ENCODE measurements around the gene PRR5. TPM values are rescaled to one million over a fixed set of nuclear protein-coding genes. Genes with fewer than 3 reads are reported as not detected.
A peak's percentile ranks its signal among the peaks of the same experiment; 100 is the strongest.

PRR5 gene
- polyA plus RNA-seq, 1 of the 3 experiments (the other 2 are of a cell fraction), result 1.3 TPM

DNA sequence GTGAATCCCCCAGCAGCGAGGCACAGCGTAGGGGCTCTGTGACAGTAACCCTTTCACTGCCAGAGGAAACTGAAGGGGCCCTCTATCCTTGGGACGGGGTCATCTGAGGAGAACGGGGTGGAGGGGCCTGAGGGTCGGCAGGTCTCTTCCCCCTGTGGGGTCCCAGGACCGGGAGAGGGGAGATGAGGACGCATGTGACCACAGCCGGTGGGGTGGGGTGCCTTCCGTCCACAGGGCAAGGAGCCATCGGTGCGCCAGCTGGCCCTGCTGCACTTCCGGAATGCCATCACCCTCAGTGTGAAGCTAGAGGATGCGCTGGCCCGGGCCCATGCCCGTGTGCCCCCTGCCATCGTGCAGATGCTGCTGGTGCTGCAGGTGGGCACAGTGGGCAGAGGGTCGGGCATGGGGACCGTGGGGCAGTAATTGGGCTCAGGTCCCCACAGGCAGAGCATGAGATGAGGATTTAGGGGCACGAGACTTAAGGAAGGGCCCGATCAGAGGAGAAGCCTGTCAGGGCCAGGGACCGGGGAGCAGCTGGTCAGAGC, 30.1 kb downstream of the PRR5 start:
- Histone ChIP-seq H3K36me3 (replicated peaks in 1 of 2; ENCODE audit: control insufficient read depth in 1 of 2, insufficient read depth in 2 of 2, low read length in 1 of 2) (no peaks in the 10 kb centered on the region), H3K27ac (ENCODE audit: low read depth in 2 of 2, low read length in 1 of 2) (no peak overlapping the region), H3K27me3 (ENCODE audit: insufficient read depth) (no peaks in the 10 kb centered on the region), H2AFZ (ENCODE audit: low read depth) (no peak overlapping the region), H3K79me2 (ENCODE audit: insufficient read depth) (no peaks in the 10 kb centered on the region), H3K4me3 (ENCODE audit: low read depth in 2 of 2, low read length in 1 of 2) (no peak overlapping the region), H3K4me1 (ENCODE audit: control insufficient read depth in 1 of 2, insufficient read depth in 2 of 2, low read depth in 1 of 2, low read length in 1 of 2) (peaks cover 0 to 19% of the 10 kb centered on the region in 2 experiments; a peak in 1 of 4 replicates), H3K9ac (no peak overlapping the region), H3F3A (replicated peaks; ENCODE audit: insufficient read depth) (no peaks in the 10 kb centered on the region), H4K20me1 (ENCODE audit: insufficient read depth) (no peaks in the 10 kb centered on the region), H3K4me2 (no peak overlapping the region), H3K9me3 (no peaks in the 10 kb centered on the region), H3K9me2 (no peaks in the 10 kb centered on the region)
- 84% methylated on average over 12 of the region's 21 CpGs for WGBS (ENCODE audit: low lambda C conversion rate)
- peak; percentile 19 for DNase-seq
- POLR2A ChIA-PET, result no interaction called here
- CTCF ChIA-PET, result interaction anchor here (24.0 kb wide), 1 partner anchor 37 kb away, joined by 642 read pairs; the partner anchor contains the start of gene PRR5
- TF ChIP-seq EZH2phosphoT487 (IDR thresholded peaks at IDR 0.05; ENCODE audit: borderline replicate concordance, low read depth) (no peak), MEF2A (IDR thresholded peaks at IDR 0.05; ENCODE audit: borderline replicate concordance, low read depth) (no peak), TEAD4 (IDR thresholded peaks at IDR 0.05; ENCODE audit: borderline replicate concordance, insufficient read depth) (no peak)

DNA sequence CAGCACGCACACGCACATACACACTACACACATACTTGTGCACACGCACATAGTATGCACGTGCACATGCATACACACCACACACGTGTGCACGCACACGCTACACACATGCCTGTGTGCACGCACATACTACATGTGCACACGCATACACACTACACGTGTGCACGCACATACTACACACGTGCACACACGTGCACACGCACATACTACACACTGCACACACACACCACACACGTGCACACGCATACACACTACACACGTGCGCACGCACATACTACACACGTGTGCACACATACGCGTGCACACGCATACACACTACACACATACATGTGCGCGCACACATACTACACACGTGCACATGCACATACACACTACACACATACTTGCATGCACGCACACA, 30.7 kb downstream of the PRR5 start:
- no peak for DNase-seq
- Histone ChIP-seq H3K79me2 (ENCODE audit: insufficient read depth) (no peaks in the 10 kb centered on the region), H3F3A (replicated peaks; ENCODE audit: insufficient read depth) (no peaks in the 10 kb centered on the region), H3K27me3 (ENCODE audit: insufficient read depth) (no peaks in the 10 kb centered on the region), H3K4me1 (ENCODE audit: control insufficient read depth in 1 of 2, insufficient read depth in 2 of 2, low read depth in 1 of 2, low read length in 1 of 2) (peaks cover 0 to 19% of the 10 kb centered on the region in 2 experiments; a peak in 1 of 4 replicates), H4K20me1 (ENCODE audit: insufficient read depth) (no peaks in the 10 kb centered on the region), H3K4me3 (ENCODE audit: low read depth in 2 of 2, low read length in 1 of 2) (no peak overlapping the region), H2AFZ (ENCODE audit: low read depth) (no peak overlapping the region), H3K9ac (no peak overlapping the region), H3K4me2 (no peak overlapping the region), H3K27ac (ENCODE audit: low read depth in 2 of 2, low read length in 1 of 2) (no peak overlapping the region), H3K9me2 (no peaks in the 10 kb centered on the region), H3K36me3 (replicated peaks in 1 of 2; ENCODE audit: control insufficient read depth in 1 of 2, insufficient read depth in 2 of 2, low read length in 1 of 2) (no peaks in the 10 kb centered on the region), H3K9me3 (no peaks in the 10 kb centered on the region)
- ChIA-PET POLR2A (no interaction called here), CTCF (interaction anchor here (4.8 to 24.0 kb wide), 2 partner anchors 9 to 37 kb away, joined by 68 to 642 read pairs; partner anchors contain the start of gene PRR5)
- TF ChIP-seq POLR2AphosphoS5 (IDR thresholded peaks at IDR 0.05; ENCODE audit: low read depth, low read length) (no peak), NFIC (IDR thresholded peaks at IDR 0.05; ENCODE audit: borderline replicate concordance) (no peak), ELF1 (IDR thresholded peaks at IDR 0.05) (no peak), RFX5 (IDR thresholded peaks at IDR 0.05; ENCODE audit: low read length) (no peak), MXI1 (IDR thresholded peaks at IDR 0.05; ENCODE audit: low read depth, low read length) (no peak), MEF2A (IDR thresholded peaks at IDR 0.05; ENCODE audit: borderline replicate concordance, low read depth) (no peak), FOXM1 (IDR thresholded peaks at IDR 0.05; ENCODE audit: low read depth) (no peak)
- TF ChIP-seq, protein P1, sequence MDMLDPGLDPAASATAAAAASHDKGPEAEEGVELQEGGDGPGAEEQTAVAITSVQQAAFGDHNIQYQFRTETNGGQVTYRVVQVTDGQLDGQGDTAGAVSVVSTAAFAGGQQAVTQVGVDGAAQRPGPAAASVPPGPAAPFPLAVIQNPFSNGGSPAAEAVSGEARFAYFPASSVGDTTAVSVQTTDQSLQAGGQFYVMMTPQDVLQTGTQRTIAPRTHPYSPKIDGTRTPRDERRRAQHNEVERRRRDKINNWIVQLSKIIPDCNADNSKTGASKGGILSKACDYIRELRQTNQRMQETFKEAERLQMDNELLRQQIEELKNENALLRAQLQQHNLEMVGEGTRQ (IDR thresholded peaks at IDR 0.05; ENCODE audit: borderline replicate concordance, low read depth, low read length), result no peak
- WGBS (ENCODE audit: low lambda C conversion rate), result 86% methylated on average over 25 of the region's 27 CpGs
